ENCODE results near the gene GHRH. TPM values are rescaled to one million over a fixed set of nuclear protein-coding genes. Genes with fewer than 3 reads are reported as not detected.

GHRH gene
- total and polyA plus RNA-seq, 8 donors, result 0.80 TPM; not detected in 7

GRCh38 chr20:37254114-37254878 is 7.3 kb downstream of the GHRH start:
- no peak for DNase-seq
- H3K4me3 ChIP-seq, result no peak overlapping the region
- H3K36me3 ChIP-seq, result no peaks in the 10 kb centered on the region
- no peak for TF ChIP-seq CTCF (IDR thresholded peaks at IDR 0.05)
- no peak for FAIRE-seq
- ATAC-seq, result no peak
- no peaks in the 10 kb centered on the region for H3K9me3 ChIP-seq
- WGBS, 2 donors, result 68 to 81% methylated on average over 7 of the region's 7 CpGs
- no peaks in the 10 kb centered on the region for H3K27me3 ChIP-seq
- intact Hi-C loops (cut with DNase I), result no loop called here
- no peaks in the 10 kb centered on the region for H3K4me1 ChIP-seq
- H3K27ac ChIP-seq, result no peak overlapping the region

GRCh38 chr20:37253087-37253486 is 8.5 kb downstream of the GHRH start:
- no peak overlapping the region for H3K4me3 ChIP-seq
- DNase-seq, result no peak
- no peak for FAIRE-seq
- no peak for TF ChIP-seq CTCF (IDR thresholded peaks at IDR 0.05)
- no peak for ATAC-seq
- H3K27ac ChIP-seq, result no peak overlapping the region
- no peaks in the 10 kb centered on the region for H3K27me3 ChIP-seq
- no peaks in the 10 kb centered on the region for H3K36me3 ChIP-seq
- intact Hi-C loops (cut with DNase I), result no loop called here
- WGBS, 2 donors, result 77 to 78% methylated on average over 12 of the region's 12 CpGs
- no peaks in the 10 kb centered on the region for H3K9me3 ChIP-seq
- H3K4me1 ChIP-seq, result no peaks in the 10 kb centered on the region

- FAIRE-seq (no peak), DNase-seq (no peak), ATAC-seq (no peak)
- no peak for TF ChIP-seq CTCF (IDR thresholded peaks at IDR 0.05)
- Histone ChIP-seq H3K27ac (no peak overlapping the region), H3K27me3 (no peaks in the 10 kb centered on the region), H3K9me3 (no peaks in the 10 kb centered on the region), H3K36me3 (no peaks in the 10 kb centered on the region), H3K4me3 (no peak overlapping the region), H3K4me1 (no peaks in the 10 kb centered on the region)
- 70 to 73% methylated on average over 15 of the region's 15 CpGs for WGBS, 2 donors
- intact Hi-C loops (cut with DNase I), result no loop called here
These were observed 9.7 kb downstream of the GHRH start for GRCh38 chr20:37251825-37252477.

DNA sequence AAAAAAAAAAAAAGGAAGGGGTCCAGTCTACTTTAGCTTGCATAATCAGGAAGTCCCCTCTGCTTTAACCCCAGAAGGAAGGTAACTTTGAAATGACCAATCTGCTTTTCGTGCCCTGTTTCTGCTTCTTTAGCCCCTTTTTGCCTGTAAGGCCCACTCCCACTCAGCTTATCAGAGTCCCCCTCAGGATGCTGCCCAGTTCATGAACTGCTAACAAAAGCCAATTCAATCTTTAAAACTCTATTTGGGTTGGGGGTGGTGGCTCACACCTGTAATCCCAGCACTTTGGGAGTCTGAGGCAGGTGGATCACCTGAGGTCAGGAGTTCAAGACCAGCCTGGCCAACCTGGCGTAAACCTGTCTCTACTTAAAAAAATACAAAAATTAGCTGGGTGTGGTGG is 12.3 kb downstream of the GHRH start:
- Histone ChIP-seq H3K36me3 (no peaks in the 10 kb centered on the region), H3K27ac (no peak overlapping the region), H3K9me3 (no peaks in the 10 kb centered on the region), H3K27me3 (no peaks in the 10 kb centered on the region), H3K4me3 (no peak overlapping the region), H3K4me1 (no peaks in the 10 kb centered on the region)
- intact Hi-C loops (cut with DNase I), result no loop called here
- DNase-seq (no peak), FAIRE-seq (no peak), ATAC-seq (no peak)
- 95 to 100% methylated on average over 2 of the region's 2 CpGs for WGBS, 2 donors
- no peak for TF ChIP-seq CTCF (IDR thresholded peaks at IDR 0.05)

- DNase-seq, result no peak
- intact Hi-C loops (cut with DNase I), result no loop called here
- Histone ChIP-seq H3K27ac (no peak overlapping the region), H3K4me3 (no peak overlapping the region), H3K36me3 (peaks cover 0 to 12% (median 0%) of the 10 kb centered on the region in 3 donors), H3K4me1 (no peaks in the 10 kb centered on the region), H3K27me3 (no peaks in the 10 kb centered on the region), H3K9me3 (no peaks in the 10 kb centered on the region)
- 95% methylated on average over 1 of the region's 1 CpG for WGBS, 2 donors
- no peak for TF ChIP-seq CTCF (IDR thresholded peaks at IDR 0.05)
- no peak for FAIRE-seq
- ATAC-seq, result no peak
These were observed 14.1 kb downstream of the GHRH start for GRCh38 chr20:37247547-37247946.

Data from pancreas (tissue), 10 donors.